EL (cell line): ENCODE results near the gene GHRHR.

Experiments
- DNase-seq: peaks from one replicate; pipeline ENCODE4 v3.0.0-alpha.2; 2016

The GHRHR gene

DNA sequence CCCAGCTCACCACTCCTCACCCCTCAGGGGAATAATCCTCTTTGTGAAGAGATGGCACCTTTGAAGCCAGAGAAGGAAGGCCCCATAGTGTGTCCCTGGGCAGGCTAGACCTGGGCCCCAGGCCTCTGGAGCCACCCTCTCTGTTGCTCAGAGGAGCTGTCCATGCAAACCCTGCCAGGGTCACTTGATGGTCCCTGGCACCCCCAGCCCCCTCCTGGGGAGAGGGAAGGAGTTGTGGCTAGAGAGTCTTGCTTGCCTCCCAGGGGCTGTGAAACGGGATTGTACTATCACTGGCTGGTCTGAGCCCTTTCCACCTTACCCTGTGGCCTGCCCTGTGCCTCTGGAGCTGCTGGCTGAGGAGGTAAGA lies 5.8 kb downstream of the GHRHR start:
- DNase-seq: no peak

DNA sequence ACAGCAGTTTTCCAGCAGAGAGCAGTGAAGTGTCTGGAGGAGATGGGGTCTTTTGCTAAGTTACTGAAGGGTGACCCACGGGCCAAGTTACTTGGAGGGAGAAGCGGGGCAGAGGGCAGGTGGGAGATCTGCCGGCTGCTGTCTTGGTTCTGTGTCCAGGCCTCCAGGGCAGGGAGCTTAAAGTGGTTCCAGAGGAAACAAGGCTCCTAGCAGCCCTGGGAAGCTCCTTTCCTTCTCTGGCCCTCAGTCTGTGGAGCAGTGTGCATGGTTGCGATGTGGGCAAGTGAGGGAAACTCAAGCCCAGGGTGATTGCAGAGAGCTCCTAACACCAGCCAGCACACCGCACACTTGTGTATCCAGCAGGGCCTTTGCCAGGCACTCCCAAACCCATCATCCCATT lies 6.3 kb downstream of the GHRHR start:
- no peak for DNase-seq

DNA sequence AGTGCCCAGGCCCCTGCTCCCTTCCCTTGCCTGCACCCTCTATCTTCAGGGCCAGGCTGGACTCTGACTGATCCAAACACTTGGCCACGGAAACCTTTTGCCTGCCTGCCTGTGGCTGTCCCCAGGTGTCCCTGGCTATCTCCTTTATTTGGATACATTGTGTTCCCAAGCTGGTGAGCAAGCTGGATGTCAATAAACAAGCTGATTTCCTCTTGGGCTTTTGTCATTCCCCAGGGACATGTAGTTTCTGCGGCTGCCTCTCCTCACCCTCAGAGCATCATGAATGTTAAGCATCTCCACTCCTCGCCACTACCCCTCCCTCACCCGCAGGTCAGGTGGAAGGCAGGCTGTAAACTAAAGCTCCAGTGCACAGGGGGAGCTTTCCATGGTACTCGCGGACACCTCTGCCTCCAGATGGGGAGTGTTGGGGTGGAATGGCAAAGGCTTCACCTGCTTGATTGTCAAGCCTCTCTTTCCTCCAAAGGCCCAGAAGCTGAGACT lies 6.9 kb downstream of the GHRHR start:
- DNase-seq: no peak

DNA sequence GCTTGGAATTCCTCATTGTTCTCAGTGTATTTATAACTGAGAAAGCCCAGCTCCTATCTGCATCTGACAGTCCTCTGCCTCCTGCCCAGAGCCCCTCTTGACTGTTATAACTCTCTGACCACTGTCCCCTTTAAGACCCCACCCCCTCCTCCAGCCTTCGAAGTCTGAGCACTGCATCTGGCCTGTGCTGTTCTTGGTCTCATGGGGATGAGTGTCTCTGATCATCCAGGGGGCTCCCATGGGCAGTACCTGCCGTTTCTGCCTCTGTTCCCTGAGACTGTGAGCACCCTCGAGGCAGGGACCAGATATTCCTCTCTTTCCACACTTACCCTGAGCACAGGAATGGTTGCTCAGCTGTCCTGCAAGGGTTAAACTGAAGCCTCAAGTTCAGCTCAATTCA lies 7.7 kb downstream of the GHRHR start:
- DNase-seq: no peak

DNA sequence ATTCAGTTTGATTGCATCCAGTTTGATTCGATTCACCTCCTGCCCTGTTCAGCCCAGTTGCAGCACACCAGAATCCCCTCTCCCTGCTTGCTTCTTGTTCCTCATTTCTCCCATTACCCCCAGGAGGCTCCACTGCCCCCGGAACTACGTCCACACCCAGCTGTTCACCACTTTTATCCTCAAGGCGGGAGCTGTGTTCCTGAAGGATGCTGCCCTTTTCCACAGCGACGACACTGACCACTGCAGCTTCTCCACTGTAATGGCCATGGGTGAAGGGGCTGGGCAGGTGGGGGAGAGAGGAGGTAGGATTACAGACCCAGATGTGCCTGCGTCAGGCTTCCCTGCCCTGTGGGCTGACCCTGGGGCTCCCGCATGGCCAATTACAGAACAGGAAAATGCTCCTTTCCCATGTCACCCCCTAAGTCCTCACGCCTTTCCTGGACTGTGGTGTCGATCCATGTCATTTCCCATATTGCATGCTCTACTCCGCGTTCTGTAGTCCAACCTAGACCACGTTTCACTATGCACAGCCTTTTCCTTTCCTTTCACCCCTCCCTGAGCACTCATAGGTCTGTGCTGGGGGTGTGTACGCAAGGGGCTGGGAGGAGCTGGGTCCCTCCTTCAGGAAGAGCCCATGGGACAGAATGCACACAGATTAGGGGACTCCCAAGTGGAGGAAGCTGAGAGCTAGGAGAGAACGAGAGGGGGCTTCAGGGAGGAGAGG lies 8.2 kb downstream of the GHRHR start:
- no peak for DNase-seq

DNA sequence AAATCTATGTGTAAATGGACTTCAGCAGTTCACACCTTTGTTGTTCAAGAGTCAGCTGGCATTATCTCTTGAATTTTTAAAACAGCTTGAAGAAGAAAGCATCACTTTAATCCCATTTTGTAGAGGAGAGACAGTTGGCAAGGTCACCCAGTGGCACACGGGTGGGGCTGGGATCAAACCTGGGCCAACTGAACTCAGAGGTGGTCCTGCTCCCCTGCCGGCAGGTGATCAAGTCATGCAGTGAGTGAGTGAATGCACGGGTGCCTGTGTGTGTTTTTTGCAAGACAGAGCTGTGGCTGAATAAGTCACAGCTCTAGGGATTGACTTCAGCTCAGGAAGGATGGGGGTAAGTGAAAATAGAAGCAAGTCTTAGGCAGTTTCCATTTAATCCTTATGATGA lies 9.5 kb downstream of the GHRHR start:
- no peak for DNase-seq

DNA sequence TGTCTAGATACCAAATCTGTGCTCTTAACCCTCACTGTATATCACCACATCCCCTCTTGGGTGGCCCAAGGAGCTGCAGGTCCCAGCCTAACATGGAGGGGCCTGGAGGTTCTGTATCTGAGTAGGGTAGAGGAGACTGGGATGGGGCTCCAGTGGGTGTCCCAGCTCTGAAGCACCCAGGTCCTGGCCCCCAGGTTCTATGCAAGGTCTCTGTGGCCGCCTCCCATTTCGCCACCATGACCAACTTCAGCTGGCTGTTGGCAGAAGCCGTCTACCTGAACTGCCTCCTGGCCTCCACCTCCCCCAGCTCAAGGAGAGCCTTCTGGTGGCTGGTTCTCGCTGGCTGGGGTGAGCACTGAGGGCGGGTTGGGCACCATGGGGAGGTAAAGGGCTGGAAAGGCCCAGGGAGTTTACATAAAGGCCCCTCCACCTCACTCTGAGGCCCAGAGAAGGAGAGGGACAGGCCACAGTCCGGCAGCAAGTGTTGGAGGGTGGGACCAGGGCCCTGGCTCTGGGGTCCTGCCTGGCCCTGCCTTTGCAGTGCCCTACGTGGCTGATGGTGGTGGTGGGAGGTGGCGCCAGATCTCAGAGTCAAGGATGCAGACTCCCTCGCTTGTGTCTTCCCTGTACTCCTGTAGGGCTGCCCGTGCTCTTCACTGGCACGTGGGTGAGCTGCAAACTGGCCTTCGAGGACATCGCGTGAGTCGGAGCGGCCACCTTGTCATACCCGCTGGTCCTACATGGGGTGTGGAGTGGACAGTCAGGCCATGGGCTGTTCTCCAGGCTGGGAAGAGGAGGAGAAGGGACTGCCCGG lies 10.2 kb downstream of the GHRHR start:
- no peak for DNase-seq

DNA sequence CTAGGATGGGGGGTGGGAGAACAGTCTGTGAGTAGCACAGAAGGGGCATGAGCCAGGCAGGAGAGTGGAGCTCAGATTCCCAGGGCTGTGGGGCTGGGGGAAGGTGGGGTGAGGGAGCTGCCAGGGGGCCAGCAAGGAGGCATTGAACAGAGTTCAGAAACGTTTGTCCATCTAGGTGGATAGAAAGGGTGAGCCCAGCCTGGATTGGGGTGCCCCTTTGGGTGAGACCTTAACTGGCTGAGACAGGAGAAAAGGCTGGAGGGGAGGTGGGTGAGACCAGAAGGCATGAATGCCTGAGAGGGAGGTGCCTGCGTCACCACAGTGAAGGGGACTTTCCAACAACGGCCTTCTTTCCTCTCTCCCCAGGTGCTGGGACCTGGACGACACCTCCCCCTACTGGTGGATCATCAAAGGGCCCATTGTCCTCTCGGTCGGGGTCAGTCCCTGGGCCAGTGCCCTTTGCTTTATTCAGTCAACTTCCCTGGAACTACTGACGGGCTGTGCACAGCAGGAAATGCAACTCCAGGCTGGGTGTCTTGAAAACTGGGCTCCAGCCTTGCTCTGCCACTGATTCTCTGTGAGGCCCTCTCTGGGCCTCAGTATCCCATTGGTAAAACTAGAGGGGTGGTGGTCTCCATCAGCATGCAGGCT lies 11.0 kb downstream of the GHRHR start:
- peak; percentile 49 for DNase-seq

DNA sequence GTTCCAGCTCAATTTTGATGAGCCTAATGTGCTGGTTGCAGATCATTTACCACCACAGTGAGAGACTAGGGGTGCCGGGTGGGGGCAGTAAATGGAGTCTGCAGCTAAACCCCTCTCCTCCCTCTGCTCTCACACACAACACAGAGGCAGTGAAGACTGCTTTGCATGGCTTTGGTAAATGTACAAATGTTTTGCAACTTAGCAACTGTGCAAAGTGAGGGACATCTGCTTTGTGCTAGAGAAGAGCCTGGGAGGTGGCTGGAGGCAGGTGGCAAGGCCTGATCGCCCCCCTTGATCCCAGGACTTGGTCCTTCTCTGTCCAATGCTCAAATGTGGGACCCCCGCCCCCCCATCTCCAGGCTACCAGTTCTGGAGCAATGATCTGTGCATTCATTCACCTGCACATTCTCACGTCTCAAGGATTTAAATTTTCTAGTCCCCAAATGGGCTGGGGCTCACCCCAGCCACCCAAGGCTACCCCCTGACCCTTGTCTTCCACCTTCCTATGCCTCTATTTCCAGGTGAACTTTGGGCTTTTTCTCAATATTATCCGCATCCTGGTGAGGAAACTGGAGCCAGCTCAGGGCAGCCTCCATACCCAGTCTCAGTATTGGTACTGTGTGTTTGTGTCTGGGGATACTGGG lies 11.6 kb downstream of the GHRHR start:
- DNase-seq: no peak

DNA sequence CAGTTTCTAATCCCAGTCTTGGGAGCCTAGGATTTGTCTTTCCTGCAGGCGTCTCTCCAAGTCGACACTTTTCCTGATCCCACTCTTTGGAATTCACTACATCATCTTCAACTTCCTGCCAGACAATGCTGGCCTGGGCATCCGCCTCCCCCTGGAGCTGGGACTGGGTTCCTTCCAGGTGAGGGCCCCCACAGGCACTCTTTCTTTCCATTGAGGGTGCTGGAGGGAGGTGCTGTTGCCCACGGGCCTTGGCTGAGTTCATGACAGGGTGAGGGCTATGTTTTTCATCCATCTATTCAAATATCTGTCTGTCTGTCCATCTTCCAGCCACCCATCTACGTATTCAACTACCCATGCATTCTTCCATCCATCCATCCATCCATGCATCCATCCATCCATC lies 12.6 kb downstream of the GHRHR start:
- DNase-seq: no peak

DNA sequence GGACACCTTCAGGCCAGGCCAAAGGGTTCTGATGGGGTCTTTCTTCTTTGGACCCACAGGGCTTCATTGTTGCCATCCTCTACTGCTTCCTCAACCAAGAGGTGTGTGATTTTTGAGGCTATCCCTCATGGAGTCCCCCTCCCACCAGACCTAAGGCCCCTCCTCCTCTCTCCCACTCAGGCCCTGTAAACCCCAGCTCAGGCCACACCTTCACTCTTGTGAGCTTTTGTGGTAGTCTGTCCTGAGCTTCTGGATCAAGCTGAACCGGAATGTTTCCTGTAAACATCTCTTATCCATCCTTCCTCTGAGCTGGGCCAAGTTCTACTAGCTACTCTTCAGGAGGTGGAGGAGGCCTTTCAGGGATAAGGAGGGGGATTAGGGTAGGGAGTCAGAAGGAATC lies 13.5 kb downstream of the GHRHR start:
- no peak for DNase-seq

DNA sequence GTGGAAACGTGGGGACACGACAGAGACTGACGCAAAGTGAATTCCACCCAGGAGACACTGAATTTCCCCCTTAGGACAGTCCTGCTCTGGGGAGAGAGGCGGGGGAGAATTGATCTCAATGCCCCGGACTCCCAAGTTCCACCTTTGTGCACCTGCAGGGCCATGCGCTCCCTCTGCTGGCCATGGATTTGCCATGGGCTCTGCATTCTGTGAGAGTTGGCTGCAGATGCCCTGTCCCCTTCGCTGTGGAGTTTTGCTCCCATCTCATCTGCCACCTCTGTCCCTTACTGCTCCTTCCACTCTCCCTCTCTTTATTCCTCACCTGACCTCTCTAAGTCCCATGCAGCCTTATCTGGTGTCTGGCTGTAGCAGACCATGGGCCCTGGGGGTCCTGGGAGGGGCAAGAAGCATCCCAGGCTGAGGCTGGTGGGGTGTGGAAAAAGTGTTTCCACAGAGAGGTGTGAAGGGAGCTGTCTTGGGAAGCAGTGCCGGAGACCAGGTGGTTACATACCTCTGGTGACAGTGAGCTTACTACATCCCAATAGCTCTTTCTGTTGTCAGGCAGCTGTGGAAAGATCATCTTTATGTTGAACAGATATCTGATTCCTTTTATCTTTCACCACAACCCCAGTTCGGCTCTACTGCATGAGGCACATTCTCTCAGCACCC lies 14.3 kb downstream of the GHRHR start:
- DNase-seq: no peak

DNA sequence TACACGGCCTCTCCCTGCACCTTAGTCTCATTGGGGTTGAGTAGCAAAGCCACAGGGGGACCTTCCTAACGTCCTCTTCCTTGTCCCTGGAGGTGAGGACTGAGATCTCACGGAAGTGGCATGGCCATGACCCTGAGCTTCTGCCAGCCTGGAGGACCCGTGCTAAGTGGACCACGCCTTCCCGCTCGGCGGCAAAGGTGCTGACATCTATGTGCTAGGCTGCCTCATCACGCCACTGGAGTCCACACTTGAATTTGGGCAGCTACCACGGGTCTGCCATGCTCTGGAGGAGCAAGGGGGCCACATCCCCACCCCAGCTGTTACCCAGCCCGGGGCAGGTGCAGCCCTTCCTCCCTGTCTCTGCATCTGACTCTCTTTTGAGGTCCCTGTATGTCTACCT lies 15.3 kb downstream of the GHRHR start:
- no peak for DNase-seq

DNA sequence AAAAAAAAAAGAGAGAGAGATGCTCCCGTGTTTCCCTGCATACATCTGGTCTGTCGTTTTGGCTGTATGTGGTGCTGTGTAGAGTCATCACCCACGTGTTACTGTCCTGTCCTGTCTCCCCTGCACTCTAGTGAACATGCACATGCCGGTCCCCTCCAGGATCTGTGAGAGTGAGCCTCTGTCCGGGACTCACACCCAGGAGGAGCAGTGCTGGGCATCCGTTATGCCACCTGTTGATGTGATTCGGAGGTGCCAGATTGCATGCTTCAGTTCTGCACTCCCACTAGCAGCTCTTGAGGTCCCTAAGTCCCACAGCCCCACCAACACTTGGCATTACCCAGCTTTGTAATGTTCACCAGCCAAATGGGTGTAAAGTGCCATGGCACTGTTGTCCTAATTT lies 16.4 kb downstream of the GHRHR start:
- DNase-seq: no peak

DNA sequence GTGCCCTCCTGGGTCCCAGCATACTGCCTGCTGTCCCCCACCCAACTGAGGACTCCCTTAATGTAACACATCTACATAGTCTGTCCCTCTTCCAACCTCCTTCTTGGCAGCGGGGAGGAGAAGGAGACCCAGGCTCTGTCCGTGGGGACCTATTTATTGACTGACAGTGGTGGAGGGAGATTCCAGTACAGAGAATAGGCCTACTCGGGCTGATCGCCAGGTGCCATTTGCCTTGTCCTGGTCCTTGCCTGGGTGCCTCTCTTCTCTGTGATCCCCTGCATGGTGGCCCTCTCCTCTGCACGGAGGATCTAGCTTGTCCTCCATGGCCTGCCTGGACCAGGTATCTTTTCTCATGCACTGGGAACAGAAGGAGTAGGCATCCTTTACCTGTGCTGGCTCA lies 17.0 kb downstream of the GHRHR start:
- DNase-seq: no peak

DNA sequence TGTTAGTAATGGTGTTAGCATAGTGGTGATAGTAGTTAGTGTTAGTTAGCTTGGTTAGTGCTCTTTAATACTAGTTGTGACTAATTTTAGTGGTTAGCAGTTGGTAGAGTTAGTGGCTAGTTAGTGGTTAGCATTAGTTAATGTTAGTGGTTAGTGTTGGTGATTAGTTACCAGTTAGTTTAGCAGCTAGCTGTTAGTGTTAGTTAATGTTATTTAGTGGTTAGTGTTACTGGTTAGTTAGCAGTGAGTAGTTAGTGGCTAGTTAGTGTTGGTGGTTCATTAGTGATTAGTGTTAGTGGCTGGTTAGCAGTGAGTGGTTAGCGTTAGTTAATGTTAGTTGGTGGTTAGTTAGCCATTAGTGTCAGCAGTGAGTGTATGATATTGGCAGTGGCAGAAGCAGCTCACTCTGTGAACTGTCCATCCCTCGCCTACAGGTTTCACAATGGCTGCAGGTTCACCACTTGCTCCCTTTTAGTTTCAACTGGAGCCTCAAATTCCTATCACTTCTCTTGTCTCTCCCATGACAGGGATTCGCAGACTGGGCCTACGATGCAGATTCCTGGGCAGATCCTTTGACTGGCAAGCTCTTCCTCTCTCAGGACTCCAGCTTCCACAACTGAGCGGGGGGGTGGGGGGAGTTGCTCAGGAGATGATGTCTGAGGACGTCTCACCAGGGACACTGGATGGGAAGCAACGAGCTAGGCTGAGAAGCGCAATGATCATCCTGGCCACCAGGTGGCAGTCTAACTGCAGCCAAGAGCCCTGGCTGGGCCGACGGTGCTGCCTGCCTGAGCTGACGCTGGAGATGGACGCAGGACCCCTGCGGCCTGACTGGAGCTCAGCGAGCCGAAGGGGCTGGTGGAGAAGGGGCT lies 19.5 kb downstream of the GHRHR start:
- peak; percentile 70 for DNase-seq

DNA sequence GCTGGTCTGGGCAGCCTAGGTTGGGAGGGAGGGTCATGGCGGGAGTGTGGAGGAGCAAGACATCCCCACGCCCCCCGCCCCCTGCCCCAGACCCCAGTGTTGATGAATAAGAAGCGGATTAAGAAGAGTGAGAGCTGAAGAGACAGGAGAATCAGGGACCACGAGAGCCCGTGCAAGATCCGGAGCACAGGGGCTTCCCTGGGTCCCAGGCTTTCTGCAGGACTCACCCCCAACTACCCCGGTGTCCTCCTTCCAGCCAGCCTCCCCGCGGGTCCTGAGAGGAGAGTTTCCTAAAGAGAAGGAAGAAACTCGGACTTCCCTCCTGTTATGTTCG lies 20.1 kb downstream of the GHRHR start:
- no peak for DNase-seq

DNA sequence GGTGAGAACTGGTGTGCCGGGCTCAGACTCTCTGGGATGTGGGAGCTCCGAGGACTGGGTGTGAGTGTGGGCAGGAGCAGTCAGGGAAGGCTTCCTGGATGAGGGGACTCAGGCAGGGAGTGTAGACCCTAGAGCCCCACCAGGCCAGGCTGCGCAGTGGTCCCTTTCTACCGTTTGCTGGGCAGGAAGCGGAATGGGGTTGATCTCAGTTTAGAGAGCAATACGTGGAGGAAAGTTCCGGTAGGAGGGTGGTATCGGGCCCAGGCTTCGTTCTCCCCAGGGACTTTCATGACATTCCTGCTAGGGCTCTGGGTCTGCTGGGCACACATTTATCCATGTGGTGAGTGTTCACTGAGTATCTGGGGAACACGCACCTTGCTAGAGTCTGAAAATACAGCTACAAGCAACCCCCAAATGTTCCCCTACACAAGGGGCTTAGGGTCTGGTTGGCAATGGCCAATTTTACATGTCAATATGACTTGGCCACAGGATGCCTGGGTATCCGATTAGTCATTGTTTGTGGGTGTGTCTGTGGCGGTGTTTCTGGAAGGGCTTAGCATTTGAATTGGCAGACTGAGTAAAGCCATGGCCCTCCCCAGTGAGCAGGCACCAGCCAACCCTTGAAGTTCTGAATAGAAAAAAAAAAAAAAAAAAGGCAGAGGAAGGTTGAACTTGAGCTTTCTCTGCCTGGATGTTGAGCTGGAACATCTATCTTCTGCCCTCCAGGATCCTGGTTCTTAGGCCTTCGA lies 20.8 kb downstream of the GHRHR start:
- peak; percentile 49 for DNase-seq

DNA sequence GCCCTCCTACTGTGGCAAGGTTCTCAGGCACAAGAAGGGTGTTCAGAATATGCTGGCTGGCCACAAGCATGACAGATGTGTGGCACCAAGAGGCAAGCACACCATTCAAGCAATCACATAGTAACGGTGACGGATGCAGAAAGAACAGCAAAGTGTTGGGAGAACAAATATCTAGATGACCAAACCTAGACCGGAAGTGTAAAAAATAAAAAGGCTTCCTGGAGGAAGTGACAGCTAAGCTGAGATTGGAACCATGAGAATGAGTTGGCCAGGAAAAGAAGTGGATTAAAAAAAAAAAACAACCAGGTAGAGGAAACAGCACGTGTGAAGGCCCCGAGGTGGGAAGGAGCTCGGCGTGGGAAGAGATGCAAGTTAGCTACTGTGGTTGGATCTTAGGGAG lies 22.0 kb downstream of the GHRHR start:
- DNase-seq: no peak

DNA sequence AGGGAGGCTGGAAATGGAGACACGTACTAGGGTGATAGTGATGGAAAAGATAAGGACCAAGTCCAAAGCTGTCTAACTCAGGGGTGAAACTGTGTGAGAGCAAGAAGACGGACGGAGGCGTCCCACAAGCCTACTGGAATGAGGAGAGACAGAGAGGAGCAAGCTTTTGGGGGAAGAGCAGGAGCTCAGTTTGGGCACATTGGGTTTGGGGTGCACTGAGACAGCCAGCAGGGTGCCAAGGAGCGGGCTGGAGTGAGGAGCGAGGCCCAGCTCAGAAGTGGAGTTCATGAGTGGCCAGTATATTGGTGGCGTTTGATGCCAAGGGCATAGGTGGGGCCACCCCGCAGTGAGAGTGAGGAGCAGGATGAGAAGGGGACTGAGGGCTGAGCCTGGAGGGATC lies 22.6 kb downstream of the GHRHR start:
- DNase-seq: no peak

DNA sequence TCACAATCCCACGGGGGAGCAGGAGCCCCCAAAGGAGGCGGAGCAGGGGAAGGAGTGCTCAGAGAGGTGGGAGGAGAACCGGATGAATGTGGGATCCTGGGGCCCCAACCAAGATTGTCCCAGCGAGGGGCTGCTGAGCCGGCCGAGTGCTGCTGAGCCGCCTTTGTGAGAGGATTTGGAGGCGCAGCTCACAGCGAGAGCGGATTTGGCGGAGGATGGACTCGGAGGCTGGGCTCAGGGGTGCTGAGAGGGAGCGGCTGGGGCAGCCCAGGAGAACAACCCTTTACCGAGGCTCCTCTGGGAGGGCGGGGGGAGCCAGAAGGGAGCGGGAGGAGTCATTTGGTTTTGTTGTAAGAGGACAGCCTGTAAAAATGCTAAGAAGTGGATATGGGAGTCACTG lies 23.0 kb downstream of the GHRHR start:
- no peak for DNase-seq
